ENCODE measurements around the gene TAF4.

TAF4 gene

GRCh38 chr20:61925555-61926252 is 140.0 kb downstream of the TAF4 start:
- TF ChIP-seq POLR2A (IDR thresholded peaks at IDR 0.05; ENCODE audit: low read depth, low read length): no peak
- FAIRE-seq (no peak), DNase-seq (ENCODE audit: insufficient read length, low spot score) (peak; percentile 90)

GRCh38 chr20:61924858-61925554 is 140.7 kb downstream of the TAF4 start:
- no peak for DNase-seq (ENCODE audit: insufficient read length, low spot score)

More at GRCh38 chr20:61924858-61925554, 140.7 kb downstream of the TAF4 start:
- no peak for FAIRE-seq
- 0 out of 2 replicates have a peak, but pooled peaks have one; percentile 21 for TF ChIP-seq POLR2A (IDR thresholded peaks at IDR 0.05; ENCODE audit: low read depth, low read length)
